Caki2 (cell line): ENCODE data around the gene EFNA3. TPM values are rescaled to one million over a fixed set of nuclear protein-coding genes. Genes with fewer than 3 reads are reported as not detected.

Source experiments
- DNase-seq: peaks from one replicate; pipeline ENCODE4 v3.0.0-alpha.2; 2015; ENCODE audit warnings: low read depth
- in situ Hi-C: cut with HindIII; loops from 2 replicates; pipeline ENCODE4 v1.10.0; 2016; ENCODE audit warnings: low sequenced_read_pairs, low pct_unique_long_range_greater_than_20kb, mixed read lengths
- total RNA-seq: library from RNA; depleted of rRNA; stranded (reverse); fragments of >200 nt; shearing (Covaris generic); gene quantifications from 2 replicates; pipeline ENCODE4 v1.2.3, GENCODE V29; 2014; ENCODE audit warnings: low replicate concordance

EFNA3 gene
- total RNA-seq, 1 experiment from 2014 or later: 10.0 TPM

- DNase-seq: no peak
- in situ Hi-C loops: no loop called here
Observed at GRCh38 chr1:155079487-155080311, 1.1 kb downstream of the EFNA3 start.

DNA sequence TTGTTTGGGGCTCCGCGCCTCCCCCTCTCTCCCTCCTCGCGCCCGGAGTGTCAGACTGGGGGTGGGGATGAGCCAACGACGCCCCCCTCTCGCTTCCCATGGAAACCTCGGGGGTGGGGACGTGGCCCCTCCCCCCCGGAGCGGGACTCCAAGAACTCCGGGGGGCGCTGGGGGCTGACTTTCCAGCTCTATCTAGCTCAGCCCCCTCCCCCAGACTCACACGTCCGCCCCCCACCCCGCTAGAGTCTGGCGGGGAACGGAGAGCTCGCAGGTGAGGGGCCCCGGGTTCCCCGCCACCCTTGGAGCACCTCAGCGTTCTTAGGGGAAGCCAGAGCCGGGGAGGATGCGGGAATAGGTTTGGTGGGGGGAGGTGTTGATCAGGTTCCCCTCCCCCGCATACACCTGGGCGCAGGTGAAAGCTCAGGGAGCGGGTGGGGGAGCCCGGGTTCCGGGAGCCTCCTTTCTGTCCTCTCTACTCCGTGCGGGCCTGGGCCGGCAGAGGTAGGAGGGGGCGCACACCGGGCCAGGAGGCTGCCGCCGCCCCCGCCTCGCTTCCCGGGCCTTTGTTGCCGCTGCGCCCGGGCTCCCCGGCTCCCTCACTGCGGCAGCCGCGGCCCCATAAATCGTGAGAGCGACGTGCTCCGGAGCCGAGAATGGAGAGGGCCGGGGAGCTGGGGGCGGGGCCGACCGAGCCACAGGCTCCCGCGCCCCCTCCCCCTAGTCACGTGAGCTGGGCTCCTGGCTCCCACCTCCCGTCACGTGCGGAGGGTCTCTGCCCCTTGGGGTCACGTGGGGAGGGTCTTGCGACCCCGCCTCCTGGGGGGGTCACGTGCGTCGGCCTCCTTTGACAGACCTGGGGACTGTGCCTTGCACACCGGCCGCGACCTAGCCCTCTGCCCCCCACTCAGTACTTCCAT is 1.9 kb downstream of the EFNA3 start:
- DNase-seq: no peak
- in situ Hi-C loops: no loop called here

DNA sequence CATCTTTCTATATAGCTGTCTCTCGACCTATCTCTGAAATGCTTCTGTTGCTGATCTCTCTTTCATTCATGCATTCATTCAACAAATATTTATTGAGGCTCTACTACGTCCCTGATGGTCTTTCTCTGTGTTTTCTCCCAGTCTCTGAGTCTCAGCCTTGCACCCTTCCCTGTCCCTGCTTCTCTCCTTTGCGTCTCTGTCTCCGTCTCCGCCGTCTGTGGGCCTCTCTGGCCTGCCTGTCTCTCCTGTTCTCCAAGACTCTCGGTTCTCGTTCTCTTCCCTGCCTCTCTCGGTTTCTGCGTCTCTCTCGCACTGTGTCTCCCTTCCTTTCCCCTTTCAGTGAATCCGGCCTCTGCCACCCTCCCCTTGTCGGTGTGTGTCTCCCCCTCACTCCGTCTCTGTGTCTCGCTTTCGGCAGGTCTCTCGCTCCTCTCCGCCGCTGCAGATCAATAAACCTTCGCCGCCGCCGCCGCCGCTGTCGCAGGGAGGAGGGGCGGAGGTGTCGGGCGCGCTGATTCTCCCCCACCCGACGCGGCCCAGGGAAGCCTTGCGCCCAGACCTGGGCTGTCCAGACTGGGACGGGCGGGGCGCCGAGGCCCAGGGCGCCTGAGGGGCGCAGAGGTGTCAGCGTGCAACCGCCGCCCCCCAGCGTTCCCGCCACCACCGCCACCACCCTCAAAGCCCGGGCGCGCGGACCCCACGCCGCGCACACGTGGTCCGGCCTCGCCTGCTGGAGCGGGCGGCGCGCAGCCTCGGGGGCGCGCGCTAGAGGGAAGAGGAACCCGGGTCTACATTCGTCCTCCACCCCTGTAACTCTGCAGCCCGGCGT is 3.0 kb downstream of the EFNA3 start:
- in situ Hi-C loops: no loop called here
- DNase-seq: no peak

DNA sequence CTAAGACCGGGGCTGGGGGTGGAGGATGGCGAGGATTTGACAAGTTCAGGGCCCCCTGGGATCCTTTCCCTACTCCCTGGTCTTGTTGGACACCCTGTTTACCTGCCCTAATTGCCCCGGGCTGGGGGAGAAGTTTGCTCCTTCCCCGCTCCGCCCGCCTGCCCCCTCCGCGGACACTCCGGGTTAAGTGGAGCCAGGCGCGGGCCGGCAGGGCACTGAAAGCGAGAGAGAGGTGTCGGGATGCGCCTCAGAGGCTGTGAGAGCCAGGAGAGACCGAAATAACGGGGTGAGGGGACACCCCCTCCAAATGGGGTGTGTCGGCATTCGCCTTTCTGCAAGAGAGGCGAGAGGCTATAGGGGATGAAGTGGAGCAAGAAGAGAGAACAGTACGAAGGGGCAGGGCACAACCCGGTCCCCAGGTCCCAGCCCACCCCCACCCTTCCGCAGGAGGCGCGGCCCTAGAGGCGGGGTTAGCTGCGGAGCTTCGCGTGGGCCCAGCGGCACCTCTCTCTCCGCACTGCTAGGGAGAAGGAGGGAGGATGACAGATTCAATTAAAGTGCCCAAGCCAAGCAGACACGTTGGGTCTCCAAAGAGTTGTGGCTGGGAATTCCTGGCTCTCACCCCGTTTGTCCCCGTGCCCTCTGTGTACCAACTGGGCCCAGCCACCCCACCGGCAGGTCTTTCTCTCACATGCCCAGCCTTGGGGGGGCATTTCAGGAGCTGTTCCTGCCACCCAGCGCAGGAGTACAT is 3.8 kb downstream of the EFNA3 start:
- in situ Hi-C loops: no loop called here
- DNase-seq: no peak

DNA sequence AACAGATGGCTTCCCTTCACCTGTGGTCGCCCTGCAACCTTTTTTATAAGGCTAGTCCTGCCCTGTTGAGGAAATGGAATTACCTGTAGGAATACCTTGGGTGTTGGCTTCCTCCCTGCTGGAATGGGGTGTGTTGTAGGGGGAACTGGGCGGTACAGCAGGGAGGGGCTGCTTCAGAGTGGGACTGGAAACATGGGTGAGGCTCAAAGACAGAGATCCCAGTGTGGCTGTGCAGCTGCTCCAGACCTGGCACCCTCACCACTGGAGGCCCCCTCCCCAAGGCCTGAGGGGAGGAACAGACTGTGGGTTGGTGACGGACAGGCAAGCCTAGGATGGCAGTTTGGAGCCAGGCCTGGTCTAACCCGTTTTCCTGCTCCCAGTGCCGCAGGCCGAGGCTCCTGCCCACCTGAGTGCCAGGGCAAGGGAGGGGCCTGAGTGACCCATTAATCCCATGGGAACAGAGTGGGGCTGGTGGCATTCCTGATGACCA is 4.5 kb downstream of the EFNA3 start:
- no peak for DNase-seq
- in situ Hi-C loops: no loop called here

- peak; percentile 43 for DNase-seq
- in situ Hi-C loops: no loop called here
Observed at GRCh38 chr1:155083865-155084721, 5.5 kb downstream of the EFNA3 start.

- peak; percentile 96 for DNase-seq
- in situ Hi-C loops: no loop called here
Observed at GRCh38 chr1:155084722-155085503, 6.3 kb downstream of the EFNA3 start.

- DNase-seq: no peak
Observed at GRCh38 chr1:155085504-155086127, 7.0 kb downstream of the EFNA3 start.

DNA sequence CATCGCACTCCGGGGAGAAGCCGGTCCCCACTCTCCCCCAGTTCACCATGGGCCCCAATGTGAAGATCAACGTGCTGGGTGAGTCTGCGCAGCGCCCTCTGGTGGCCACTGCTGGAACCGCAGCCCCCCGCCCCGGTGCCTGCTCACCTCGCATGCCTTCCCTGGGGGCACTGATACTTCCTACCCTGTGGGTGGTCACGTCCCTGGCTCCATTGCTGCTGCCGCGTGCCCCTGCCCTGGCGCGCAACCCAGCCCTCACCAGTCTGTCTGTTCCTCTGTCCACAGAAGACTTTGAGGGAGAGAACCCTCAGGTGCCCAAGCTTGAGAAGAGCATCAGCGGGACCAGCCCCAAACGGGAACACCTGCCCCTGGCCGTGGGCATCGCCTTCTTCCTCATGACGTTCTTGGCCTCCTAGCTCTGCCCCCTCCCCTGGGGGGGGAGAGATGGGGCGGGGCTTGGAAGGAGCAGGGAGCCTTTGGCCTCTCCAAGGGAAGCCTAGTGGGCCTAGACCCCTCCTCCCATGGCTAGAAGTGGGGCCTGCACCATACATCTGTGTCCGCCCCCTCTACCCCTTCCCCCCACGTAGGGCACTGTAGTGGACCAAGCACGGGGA is 7.6 kb downstream of the EFNA3 start:
- in situ Hi-C loops: no loop called here
- DNase-seq: peak; percentile 59

More at GRCh38 chr1:155085504-155086127, 7.0 kb downstream of the EFNA3 start:
- in situ Hi-C loops: no loop called here

GRCh38 chr1:155086856-155087535 is 8.4 kb downstream of the EFNA3 start:
- in situ Hi-C loops: no loop called here
- DNase-seq: no peak

DNA sequence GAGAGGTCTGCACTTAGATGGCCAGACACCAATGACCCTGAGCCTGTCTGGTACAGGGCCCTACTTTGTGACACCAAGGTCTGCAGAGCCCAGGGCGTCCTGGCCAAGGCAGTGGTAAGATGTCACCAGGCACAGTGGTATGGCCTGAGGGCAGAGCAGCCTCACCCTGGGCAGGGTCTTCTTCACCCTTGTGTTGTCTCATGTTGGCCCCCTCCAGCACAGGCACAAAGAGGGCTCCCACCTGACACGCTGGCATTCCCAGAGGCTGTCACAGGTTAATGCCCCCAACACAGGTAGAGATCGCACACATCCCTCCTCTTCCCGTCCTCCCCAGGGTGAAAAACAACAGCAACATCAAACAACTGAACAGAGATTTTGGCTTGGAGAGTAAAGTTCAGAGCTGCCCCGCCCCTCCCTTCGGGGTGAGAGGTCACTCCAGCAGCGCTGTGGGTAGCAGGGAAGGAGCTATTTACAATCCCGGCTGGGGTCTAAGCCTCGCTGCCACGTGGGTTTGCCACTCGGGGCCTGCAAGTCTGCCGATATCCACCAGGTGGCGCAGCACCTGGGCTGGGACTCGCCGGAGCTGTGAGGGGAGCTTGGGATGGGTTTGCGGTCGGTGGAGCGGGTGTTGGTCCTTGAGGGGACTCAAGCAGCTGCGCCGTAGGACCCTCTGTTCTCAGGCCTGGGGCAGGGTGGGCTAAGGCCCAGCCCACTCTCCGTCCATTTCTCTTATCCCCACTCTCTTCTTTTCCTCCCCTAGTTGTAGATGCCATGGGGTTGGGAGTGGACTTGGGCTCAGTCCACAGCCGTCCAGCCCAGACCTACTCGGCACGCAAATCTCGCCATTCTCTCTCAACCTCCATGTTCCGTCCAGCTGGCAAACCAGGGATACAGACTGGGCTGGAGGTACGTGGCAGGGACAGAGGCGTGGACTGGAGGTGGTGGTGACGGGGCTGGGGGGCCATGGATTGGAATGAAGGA is 12.7 kb downstream of the EFNA3 start:
- in situ Hi-C loops: no loop called here
- peak; percentile 49 for DNase-seq

- DNase-seq: no peak
- in situ Hi-C loops: no loop called here
Observed at GRCh38 chr1:155092131-155092530, 13.5 kb downstream of the EFNA3 start.

DNA sequence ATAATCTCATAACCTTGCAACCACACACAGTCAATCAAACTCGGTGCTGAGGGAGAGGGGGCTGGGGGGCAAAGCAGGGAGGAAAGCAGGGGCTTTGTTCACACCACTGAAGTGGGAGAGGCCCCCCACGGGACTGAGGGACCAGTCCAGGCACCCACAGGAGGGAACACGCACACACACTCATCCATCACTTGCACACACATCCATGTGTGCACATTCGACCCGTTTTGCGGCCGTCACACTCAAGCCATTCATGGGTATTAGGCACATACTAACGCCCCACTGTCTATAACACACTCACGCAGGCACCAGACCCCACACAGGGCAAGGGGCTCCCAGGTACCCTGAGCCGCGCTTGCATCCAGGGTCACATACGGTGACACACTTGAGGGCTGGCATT is 14.0 kb downstream of the EFNA3 start:
- in situ Hi-C loops: no loop called here
- no peak for DNase-seq
